ENCODE results near the gene EXD3.

GRCh38 chr9:137339045-137339907 is 83.7 kb downstream of the EXD3 start:
- TF ChIP-seq, protein P1, sequence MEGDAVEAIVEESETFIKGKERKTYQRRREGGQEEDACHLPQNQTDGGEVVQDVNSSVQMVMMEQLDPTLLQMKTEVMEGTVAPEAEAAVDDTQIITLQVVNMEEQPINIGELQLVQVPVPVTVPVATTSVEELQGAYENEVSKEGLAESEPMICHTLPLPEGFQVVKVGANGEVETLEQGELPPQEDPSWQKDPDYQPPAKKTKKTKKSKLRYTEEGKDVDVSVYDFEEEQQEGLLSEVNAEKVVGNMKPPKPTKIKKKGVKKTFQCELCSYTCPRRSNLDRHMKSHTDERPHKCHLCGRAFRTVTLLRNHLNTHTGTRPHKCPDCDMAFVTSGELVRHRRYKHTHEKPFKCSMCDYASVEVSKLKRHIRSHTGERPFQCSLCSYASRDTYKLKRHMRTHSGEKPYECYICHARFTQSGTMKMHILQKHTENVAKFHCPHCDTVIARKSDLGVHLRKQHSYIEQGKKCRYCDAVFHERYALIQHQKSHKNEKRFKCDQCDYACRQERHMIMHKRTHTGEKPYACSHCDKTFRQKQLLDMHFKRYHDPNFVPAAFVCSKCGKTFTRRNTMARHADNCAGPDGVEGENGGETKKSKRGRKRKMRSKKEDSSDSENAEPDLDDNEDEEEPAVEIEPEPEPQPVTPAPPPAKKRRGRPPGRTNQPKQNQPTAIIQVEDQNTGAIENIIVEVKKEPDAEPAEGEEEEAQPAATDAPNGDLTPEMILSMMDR (IDR thresholded peaks at IDR 0.05): no peak
- no peak for TF ChIP-seq POLR2A (IDR thresholded peaks at IDR 0.05)
